ENCODE measurements around the gene HERC4. TPM values are rescaled to one million over a fixed set of nuclear protein-coding genes. Genes with fewer than 3 reads are reported as not detected.

Gene HERC4
- polyA plus RNA-seq, 1 donor from 2014 or later = 45.6 TPM

GRCh38 chr10:67943917-67944316, 131.2 kb downstream of the HERC4 start:
- no peaks in the 10 kb centered on the region for H3K9me3 ChIP-seq (ENCODE audit: low read length)
- no peaks in the 10 kb centered on the region for H3F3A ChIP-seq (ENCODE audit: insufficient read depth, low read length, poor library complexity, severe bottlenecking)
- no peak overlapping the region for H2AFZ ChIP-seq (ENCODE audit: low read depth, low read length)
- no peak overlapping the region for H3K27ac ChIP-seq (ENCODE audit: low read length)
- no peak overlapping the region for H3K4me2 ChIP-seq (ENCODE audit: low read length)
- no peaks in the 10 kb centered on the region for H3K36me3 ChIP-seq (ENCODE audit: insufficient read depth, low read length)
- H3K9ac ChIP-seq (ENCODE audit: low read length) = no peak overlapping the region
- H4K20me1 ChIP-seq (ENCODE audit: insufficient read depth) = no peaks in the 10 kb centered on the region
- H3K79me2 ChIP-seq (replicated peaks; ENCODE audit: insufficient read depth, low read length) = no peaks in the 10 kb centered on the region
- H3K9me2 ChIP-seq (ENCODE audit: insufficient read depth, low read length) = no peaks in the 10 kb centered on the region
- no peak for TF ChIP-seq EZH2 (IDR thresholded peaks at IDR 0.05; ENCODE audit: borderline replicate concordance, insufficient read depth, low read length, poor library complexity, severe bottlenecking)
- H3K4me3 ChIP-seq (ENCODE audit: low read length) = no peak overlapping the region
- H3K27me3 ChIP-seq (ENCODE audit: insufficient read depth, low read depth, low read length) = no peaks in the 10 kb centered on the region

DNA sequence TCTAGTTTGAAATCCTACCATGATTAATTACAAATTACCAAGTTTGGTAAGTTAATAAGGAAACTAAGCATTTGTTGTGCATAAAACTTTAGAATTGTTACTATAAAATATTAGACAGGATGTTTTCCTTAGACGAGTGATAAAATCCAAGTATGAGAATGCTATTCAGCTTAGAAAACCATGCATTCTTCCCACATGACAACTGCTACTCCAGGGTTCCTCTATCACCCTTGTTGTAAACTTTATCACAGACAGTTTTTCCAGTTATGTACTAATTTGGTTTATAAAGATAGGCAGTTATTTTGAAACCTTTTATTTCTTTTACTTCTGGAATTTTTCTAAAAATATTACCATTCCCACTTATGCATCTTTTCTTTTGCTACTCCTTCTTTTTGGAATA, 138.7 kb downstream of the HERC4 start:
- Histone ChIP-seq H3K4me2 (ENCODE audit: low read length) (no peak overlapping the region), H3K9ac (ENCODE audit: low read length) (no peak overlapping the region), H3K4me3 (ENCODE audit: low read length) (no peak overlapping the region), H3K36me3 (ENCODE audit: insufficient read depth, low read length) (no peaks in the 10 kb centered on the region), H3K27me3 (ENCODE audit: insufficient read depth, low read depth, low read length) (no peaks in the 10 kb centered on the region), H3K79me2 (replicated peaks; ENCODE audit: insufficient read depth, low read length) (no peaks in the 10 kb centered on the region), H3F3A (ENCODE audit: insufficient read depth, low read length, poor library complexity, severe bottlenecking) (no peaks in the 10 kb centered on the region), H3K27ac (ENCODE audit: low read length) (no peak overlapping the region), H4K20me1 (ENCODE audit: insufficient read depth) (no peaks in the 10 kb centered on the region), H3K9me2 (ENCODE audit: insufficient read depth, low read length) (no peaks in the 10 kb centered on the region), H3K9me3 (ENCODE audit: low read length) (no peaks in the 10 kb centered on the region), H2AFZ (ENCODE audit: low read depth, low read length) (no peak overlapping the region)
- no peak for TF ChIP-seq POLR2AphosphoS5 (IDR thresholded peaks at IDR 0.05)
- TF ChIP-seq SMC3 (conservative IDR thresholded peaks at IDR 0.05; ENCODE audit: poor library complexity) = no peak
- TF ChIP-seq TAF1 (IDR thresholded peaks at IDR 0.05; ENCODE audit: low read depth) = no peak
- TF ChIP-seq, protein P1, sequence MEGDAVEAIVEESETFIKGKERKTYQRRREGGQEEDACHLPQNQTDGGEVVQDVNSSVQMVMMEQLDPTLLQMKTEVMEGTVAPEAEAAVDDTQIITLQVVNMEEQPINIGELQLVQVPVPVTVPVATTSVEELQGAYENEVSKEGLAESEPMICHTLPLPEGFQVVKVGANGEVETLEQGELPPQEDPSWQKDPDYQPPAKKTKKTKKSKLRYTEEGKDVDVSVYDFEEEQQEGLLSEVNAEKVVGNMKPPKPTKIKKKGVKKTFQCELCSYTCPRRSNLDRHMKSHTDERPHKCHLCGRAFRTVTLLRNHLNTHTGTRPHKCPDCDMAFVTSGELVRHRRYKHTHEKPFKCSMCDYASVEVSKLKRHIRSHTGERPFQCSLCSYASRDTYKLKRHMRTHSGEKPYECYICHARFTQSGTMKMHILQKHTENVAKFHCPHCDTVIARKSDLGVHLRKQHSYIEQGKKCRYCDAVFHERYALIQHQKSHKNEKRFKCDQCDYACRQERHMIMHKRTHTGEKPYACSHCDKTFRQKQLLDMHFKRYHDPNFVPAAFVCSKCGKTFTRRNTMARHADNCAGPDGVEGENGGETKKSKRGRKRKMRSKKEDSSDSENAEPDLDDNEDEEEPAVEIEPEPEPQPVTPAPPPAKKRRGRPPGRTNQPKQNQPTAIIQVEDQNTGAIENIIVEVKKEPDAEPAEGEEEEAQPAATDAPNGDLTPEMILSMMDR (IDR thresholded peaks at IDR 0.05; ENCODE audit: poor library complexity, severe bottlenecking) = no peak
- TF ChIP-seq EP300 (conservative IDR thresholded peaks at IDR 0.05; ENCODE audit: poor library complexity, severe bottlenecking) = no peak

DNA sequence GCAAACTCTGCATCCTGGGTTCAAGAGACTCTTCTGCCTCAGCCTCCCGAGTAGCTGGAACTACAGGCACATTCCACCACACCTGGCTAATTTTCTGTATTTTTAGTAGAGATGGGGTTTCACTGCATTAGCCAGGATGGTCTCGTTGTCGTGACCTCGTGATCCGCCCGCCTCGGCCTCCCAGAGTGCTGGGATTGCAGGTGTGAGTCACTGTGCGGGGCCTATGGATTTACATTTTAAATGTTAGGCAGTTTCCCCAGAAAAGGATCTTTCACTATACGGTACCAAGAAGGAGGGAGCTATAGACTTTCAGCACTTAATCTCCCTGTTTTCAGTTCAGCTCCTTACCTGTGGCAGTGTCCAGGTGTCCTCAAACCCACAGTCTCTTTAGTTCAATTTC, 139.9 kb downstream of the HERC4 start:
- no peak overlapping the region for H2AFZ ChIP-seq (ENCODE audit: low read depth, low read length)
- H3K9ac ChIP-seq (ENCODE audit: low read length) = no peak overlapping the region
- H3K9me2 ChIP-seq (ENCODE audit: insufficient read depth, low read length) = no peaks in the 10 kb centered on the region
- H3K27ac ChIP-seq (ENCODE audit: low read length) = no peak overlapping the region
- no peaks in the 10 kb centered on the region for H3K27me3 ChIP-seq (ENCODE audit: insufficient read depth, low read depth, low read length)
- no peaks in the 10 kb centered on the region for H3F3A ChIP-seq (ENCODE audit: insufficient read depth, low read length, poor library complexity, severe bottlenecking)
- H3K36me3 ChIP-seq (ENCODE audit: insufficient read depth, low read length) = no peaks in the 10 kb centered on the region
- no peaks in the 10 kb centered on the region for H4K20me1 ChIP-seq (ENCODE audit: insufficient read depth)
- H3K4me2 ChIP-seq (ENCODE audit: low read length) = no peak overlapping the region
- no peaks in the 10 kb centered on the region for H3K9me3 ChIP-seq (ENCODE audit: low read length)
- H3K79me2 ChIP-seq (replicated peaks; ENCODE audit: insufficient read depth, low read length) = no peaks in the 10 kb centered on the region
- TF ChIP-seq POLR2AphosphoS5 (IDR thresholded peaks at IDR 0.05) (no peak), TAF1 (IDR thresholded peaks at IDR 0.05; ENCODE audit: low read depth) (no peak), RAD21 (conservative IDR thresholded peaks at IDR 0.05) (no peak), EP300 (conservative IDR thresholded peaks at IDR 0.05; ENCODE audit: poor library complexity, severe bottlenecking) (no peak), MXI1 (conservative IDR thresholded peaks at IDR 0.05; ENCODE audit: poor library complexity, severe bottlenecking) (no peak), REST (IDR thresholded peaks at IDR 0.05; ENCODE audit: borderline replicate concordance) (no peak), EZH2 (IDR thresholded peaks at IDR 0.05; ENCODE audit: borderline replicate concordance, insufficient read depth, low read length, poor library complexity, severe bottlenecking) (no peak), SMC3 (conservative IDR thresholded peaks at IDR 0.05; ENCODE audit: poor library complexity) (no peak)
- TF ChIP-seq, protein P1 (IDR thresholded peaks at IDR 0.05; ENCODE audit: poor library complexity, severe bottlenecking) = no peak
- H3K4me3 ChIP-seq (ENCODE audit: low read length) = no peak overlapping the region
